Muscle of leg (tissue), 11 donors: ENCODE results near the gene PTPN18. TPM values are rescaled to one million over a fixed set of nuclear protein-coding genes. Genes with fewer than 3 reads are reported as not detected.

ENCODE experiments used
- DNase-seq: peaks from one replicate; pipeline ENCODE4 v3.0.0; 2013
- H3K27ac ChIP-seq: one replicate; pipeline ENCODE4 v1.5.1; 2013; ENCODE audit warnings: mild to moderate bottlenecking, low read length, control low read depth
- H3K27me3 ChIP-seq: one replicate; pipeline ENCODE4 v1.6.1; 2013; ENCODE audit warnings: low read length; ENCODE audit not compliant: control insufficient read depth, insufficient read depth
- H3K36me3 ChIP-seq: one replicate; pipeline ENCODE4 v1.6.1; 2013; ENCODE audit warnings: low read length; ENCODE audit not compliant: control insufficient read depth, insufficient read depth
- H3K4me1 ChIP-seq: one replicate; pipeline ENCODE4 v1.6.1; 2013; ENCODE audit warnings: low read length; ENCODE audit not compliant: control insufficient read depth, insufficient read depth
- H3K4me3 ChIP-seq: one replicate; pipeline ENCODE4 v1.5.1; 2013; ENCODE audit warnings: low read length, control low read depth
- H3K9me3 ChIP-seq: replicated peaks from 2 replicates; pipeline ENCODE4 v1.6.1; 2013; ENCODE audit warnings: low read depth, low read length; ENCODE audit not compliant: control insufficient read depth
- WGBS: methylation state at CpG from one replicate; pipeline ENCODE4 v1.1.5; 2013; ENCODE audit warnings: missing lambda C conversion rate; ENCODE audit not compliant: insufficient coverage; 5-methylcytosine and 5-hydroxymethylcytosine counted together
- polyA plus RNA-seq, 8 donors: library from polyadenylated mRNA; unstranded; fragments of 120-200 nt; gene quantifications; one replicate each; pipeline versions ENCODE4 v1.2.1 to v1.2.3, GENCODE V29; 2013; ENCODE audit warnings: inconsistent platforms in 1 of 8, low replicate concordance in 1 of 8; ENCODE audit not compliant: insufficient read length in 8 of 8, insufficient read depth in 1 of 8
- total RNA-seq: library from RNA; stranded (reverse); fragments of 120-200 nt; gene quantifications from one replicate; pipeline ENCODE4 v1.2.4, GENCODE V29; 2013

The PTPN18 gene
- total and polyA plus RNA-seq, 9 donors, result 11.0 to 27.3 (median 17.4) TPM

GRCh38 chr2:130346741-130347066 lies 9.2 kb upstream of the PTPN18 start:
- no peaks in the 10 kb centered on the region for H3K27me3 ChIP-seq
- 83% methylated on average over 2 of the region's 4 CpGs for WGBS

DNA sequence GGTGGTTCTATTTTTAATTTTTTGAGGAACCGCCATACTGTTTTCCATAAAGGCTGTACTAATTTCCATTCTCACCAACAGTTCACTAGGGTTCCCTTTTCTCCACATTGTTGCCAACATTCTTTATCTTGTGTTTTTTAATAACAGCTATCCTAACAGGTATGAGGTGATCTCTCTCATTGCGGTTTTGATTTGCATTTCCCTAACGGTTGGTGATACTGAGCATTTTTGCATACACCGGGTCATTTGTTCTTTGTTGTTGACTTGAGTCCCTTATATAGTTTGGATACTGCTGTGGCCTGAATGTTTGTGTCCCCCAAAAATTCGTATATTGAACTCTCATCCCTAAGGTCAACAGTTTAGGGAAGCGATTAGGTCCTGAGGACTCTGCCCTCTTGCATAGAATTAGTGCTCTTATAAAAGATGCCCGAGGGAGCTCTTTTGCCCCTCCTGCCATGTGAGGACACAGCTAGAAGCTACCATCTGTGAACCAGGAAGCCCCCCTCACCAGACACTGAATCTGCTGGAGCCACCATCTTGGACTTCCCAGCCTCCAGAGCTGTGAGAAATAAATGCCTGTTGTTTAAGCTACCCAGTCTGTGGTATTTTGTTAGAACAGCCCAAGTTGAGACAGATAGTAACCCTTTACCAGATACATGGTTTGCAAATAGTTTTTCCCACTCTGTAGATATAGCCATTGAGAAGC lies 8.5 kb upstream of the PTPN18 start:
- peaks cover 37% of the 10 kb centered on the region for H3K36me3 ChIP-seq

More at GRCh38 chr2:130346741-130347066, 9.2 kb upstream of the PTPN18 start:
- H3K4me3 ChIP-seq, result no peak overlapping the region
- H3K4me1 ChIP-seq, result peaks cover 16% of the 10 kb centered on the region
- peaks cover 37% of the 10 kb centered on the region for H3K36me3 ChIP-seq
- no peaks in the 10 kb centered on the region for H3K9me3 ChIP-seq
- H3K27ac ChIP-seq, result no peak overlapping the region
- no peak for DNase-seq

GRCh38 chr2:130349174-130349573 lies 6.7 kb upstream of the PTPN18 start:
- Histone ChIP-seq H3K9me3 (no peaks in the 10 kb centered on the region), H3K27ac (no peak overlapping the region), H3K27me3 (no peaks in the 10 kb centered on the region), H3K4me1 (peaks cover 27% of the 10 kb centered on the region), H3K4me3 (no peak overlapping the region), H3K36me3 (peaks cover 37% of the 10 kb centered on the region)
- no peak for DNase-seq
- WGBS, result no CpG with 5 or more reads among the region's 3 CpGs

More for the DNA sequence above, 8.5 kb upstream of the PTPN18 start:
- no peak overlapping the region for H3K27ac ChIP-seq
- DNase-seq, result no peak
- H3K9me3 ChIP-seq, result no peaks in the 10 kb centered on the region
- WGBS, result 100% methylated on average over 1 of the region's 7 CpGs
- no peak overlapping the region for H3K4me3 ChIP-seq
- peaks cover 22% of the 10 kb centered on the region for H3K4me1 ChIP-seq
- no peaks in the 10 kb centered on the region for H3K27me3 ChIP-seq

DNA sequence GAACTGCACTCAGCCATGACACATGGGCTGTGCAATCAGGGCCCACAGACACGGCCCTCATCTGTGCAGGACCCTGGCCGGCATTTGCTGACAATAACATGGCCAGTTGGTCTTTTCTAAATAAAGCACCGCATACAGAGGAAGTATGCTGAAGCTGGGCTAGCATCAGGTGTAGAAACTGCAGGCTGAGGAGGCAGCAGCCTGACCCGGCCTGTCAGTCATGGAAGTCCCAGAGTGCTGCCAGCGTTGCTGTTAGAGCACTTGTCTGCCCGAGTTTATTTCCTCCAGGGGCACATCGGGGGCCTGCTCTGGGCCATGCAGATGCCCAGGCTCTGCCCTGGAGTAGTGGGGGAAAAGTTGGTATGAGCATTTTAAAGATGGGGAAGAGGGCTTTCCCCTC lies 4.1 kb upstream of the PTPN18 start:
- no peaks in the 10 kb centered on the region for H3K27me3 ChIP-seq
- 57% methylated on average over 6 of the region's 7 CpGs for WGBS
- H3K36me3 ChIP-seq, result peaks cover 12% of the 10 kb centered on the region
- peaks cover 41% of the 10 kb centered on the region for H3K4me1 ChIP-seq
- no peaks in the 10 kb centered on the region for H3K9me3 ChIP-seq
- H3K27ac ChIP-seq, result peak overlapping the region; percentile 51
- no peak for DNase-seq
- H3K4me3 ChIP-seq, result no peak overlapping the region

GRCh38 chr2:130352237-130352636 lies 3.6 kb upstream of the PTPN18 start:
- H3K36me3 ChIP-seq, result peaks cover 10% of the 10 kb centered on the region
- H3K27ac ChIP-seq, result peak overlapping the region; percentile 51
- H3K4me3 ChIP-seq, result no peak overlapping the region
- no peaks in the 10 kb centered on the region for H3K9me3 ChIP-seq
- H3K27me3 ChIP-seq, result no peaks in the 10 kb centered on the region
- WGBS, result 30% methylated on average over 4 of the region's 7 CpGs
- peaks cover 43% of the 10 kb centered on the region for H3K4me1 ChIP-seq
- no peak for DNase-seq

DNA sequence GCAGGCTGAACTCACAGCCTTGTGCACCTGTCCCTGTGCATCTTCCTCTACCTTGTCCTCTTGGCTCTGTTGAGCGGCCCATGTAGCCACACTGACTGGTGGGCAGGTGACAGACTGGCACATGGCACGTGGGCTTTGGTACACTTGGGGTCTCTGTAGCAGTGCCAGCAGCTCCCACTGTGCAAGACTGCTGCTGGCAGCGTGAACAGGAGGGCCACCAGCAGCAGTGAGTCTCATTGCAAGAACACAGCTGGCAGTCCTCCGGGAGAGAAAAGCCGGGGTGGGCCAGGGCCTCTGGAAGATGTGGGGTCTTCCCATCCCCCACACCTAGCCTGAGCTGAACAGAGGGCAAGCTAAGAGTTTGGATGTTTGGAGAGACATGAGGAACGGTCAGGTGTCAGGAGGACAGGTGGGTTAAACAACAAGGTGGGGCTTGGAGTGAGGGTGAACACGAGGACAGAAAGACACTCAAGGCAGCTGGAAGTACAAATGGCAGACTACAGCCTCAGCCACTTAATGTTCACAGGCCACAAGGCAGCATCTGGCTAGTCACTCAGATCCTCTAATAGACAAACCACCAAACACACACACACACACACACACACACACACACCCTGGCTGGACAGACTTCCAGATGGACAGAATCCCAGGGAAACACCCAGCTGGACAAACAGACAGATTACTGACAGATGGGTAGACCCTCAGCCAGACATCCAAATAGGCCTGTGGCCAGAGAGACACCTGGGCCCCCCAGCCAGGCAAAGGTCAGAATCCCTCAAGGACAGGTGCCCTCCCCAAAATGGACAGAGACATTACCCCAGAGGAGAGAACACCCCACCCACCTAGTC lies 2.3 kb upstream of the PTPN18 start:
- no peak for DNase-seq

DNA sequence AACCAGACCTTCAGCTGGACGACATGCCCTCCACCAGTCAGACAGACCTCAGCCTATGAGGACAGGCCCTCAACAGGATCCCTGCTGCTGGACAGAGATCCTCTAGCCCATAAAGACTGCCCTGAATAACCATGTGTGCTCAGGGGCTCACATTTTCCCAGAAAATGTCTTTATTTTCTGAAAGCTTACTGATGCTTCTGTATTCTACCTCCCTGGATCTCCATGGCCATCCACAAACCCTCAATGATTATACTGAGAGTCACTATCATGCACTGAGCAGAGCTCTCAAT lies 1.8 kb upstream of the PTPN18 start:
- 38% methylated on average over 1 of the region's 1 CpG for WGBS
- Histone ChIP-seq H3K4me3 (no peak overlapping the region), H3K36me3 (no peaks in the 10 kb centered on the region), H3K9me3 (no peaks in the 10 kb centered on the region), H3K27ac (no peak overlapping the region), H3K4me1 (peaks cover 43% of the 10 kb centered on the region), H3K27me3 (no peaks in the 10 kb centered on the region)
- DNase-seq, result no peak

More for the DNA sequence above, 2.3 kb upstream of the PTPN18 start:
- 78% methylated on average over 6 of the region's 7 CpGs for WGBS
- H3K27me3 ChIP-seq, result no peaks in the 10 kb centered on the region
- peaks cover 43% of the 10 kb centered on the region for H3K4me1 ChIP-seq
- no peak overlapping the region for H3K27ac ChIP-seq
- H3K4me3 ChIP-seq, result no peak overlapping the region
- H3K36me3 ChIP-seq, result no peaks in the 10 kb centered on the region
- no peaks in the 10 kb centered on the region for H3K9me3 ChIP-seq

GRCh38 chr2:130355172-130355577 lies 681 bp upstream of the PTPN18 start:
- Histone ChIP-seq H3K4me1 (peaks cover 43% of the 10 kb centered on the region), H3K4me3 (peak overlapping the region; percentile 69), H3K36me3 (no peaks in the 10 kb centered on the region), H3K27me3 (no peaks in the 10 kb centered on the region), H3K9me3 (no peaks in the 10 kb centered on the region), H3K27ac (no peak overlapping the region)
- DNase-seq, result peak; percentile 21
- WGBS, result 8% methylated on average over 16 of the region's 21 CpGs

DNA sequence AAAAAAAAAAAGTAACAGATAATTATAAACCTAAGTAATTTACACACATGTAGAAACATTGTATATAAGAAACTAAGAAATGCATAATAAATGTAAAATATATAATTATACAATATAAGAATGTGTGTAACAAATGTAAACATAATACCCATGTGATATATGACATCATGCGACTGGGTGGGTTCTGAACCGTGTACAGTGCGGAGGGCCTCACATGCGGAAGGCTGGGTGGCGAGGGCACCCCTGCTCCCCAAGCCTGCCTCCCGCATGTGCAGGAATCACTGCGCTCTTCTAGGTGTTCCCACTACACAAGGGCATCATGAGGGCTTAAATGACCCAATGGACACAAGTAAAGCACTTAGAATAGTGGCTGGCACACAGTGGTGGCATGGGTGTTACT lies 2.0 kb downstream of the PTPN18 start:
- H3K27ac ChIP-seq, result no peak overlapping the region
- H3K4me1 ChIP-seq, result peaks cover 28% of the 10 kb centered on the region
- 70% methylated on average over 3 of the region's 7 CpGs for WGBS
- H3K9me3 ChIP-seq, result no peaks in the 10 kb centered on the region
- H3K36me3 ChIP-seq, result no peaks in the 10 kb centered on the region
- no peaks in the 10 kb centered on the region for H3K27me3 ChIP-seq
- no peak overlapping the region for H3K4me3 ChIP-seq
- DNase-seq, result no peak

- H3K27me3 ChIP-seq, result no peaks in the 10 kb centered on the region
- peaks cover 21% of the 10 kb centered on the region for H3K4me1 ChIP-seq
- no peak overlapping the region for H3K4me3 ChIP-seq
- no peaks in the 10 kb centered on the region for H3K36me3 ChIP-seq
- 89% methylated on average over 28 of the region's 33 CpGs for WGBS
- no peak overlapping the region for H3K27ac ChIP-seq
- no peaks in the 10 kb centered on the region for H3K9me3 ChIP-seq
- no peak for DNase-seq
Observed at GRCh38 chr2:130358420-130359350, 2.8 kb downstream of the PTPN18 start.
